Spleen (tissue), 13 donors: Measurements from ENCODE around the gene SNRPD1. TPM values are rescaled to one million over a fixed set of nuclear protein-coding genes. Genes with fewer than 3 reads are reported as not detected.

ENCODE experiments used
- DNase-seq: peaks from one replicate; pipeline ENCODE4 v3.0.0-alpha.2; 2020
- H3K27ac ChIP-seq, 8 donors: fragments of 200-600 bp; sonication (generic) in 7 of 8; 1 replicate in 4 of 8; 2 replicates in 4 of 8; pipeline versions ENCODE4 v1.5.0 to v1.8.0; 2016 to 2021; ENCODE audit warnings: inconsistent platforms in 4 of 8, mild to moderate bottlenecking in 4 of 8, moderate library complexity in 1 of 8
- H3K27me3 ChIP-seq, 7 donors: fragments of 200-600 bp; sonication (generic) in 6 of 7; replicated peaks in 1 of 7; 1 replicate in 4 of 7; 2 replicates in 3 of 7; pipeline versions ENCODE4 v1.5.0 to v1.8.0; 2016 to 2021; ENCODE audit warnings: inconsistent platforms in 3 of 7, mild to moderate bottlenecking in 1 of 7
- H3K36me3 ChIP-seq, 6 donors: fragments of 200-600 bp; sonication (generic) in 5 of 6; 1 replicate in 4 of 6; 2 replicates in 2 of 6; pipeline versions ENCODE4 v1.5.0 to v1.8.0; 2016 to 2021; ENCODE audit warnings: inconsistent platforms in 2 of 6
- H3K4me1 ChIP-seq, 6 donors: fragments of 200-600 bp; sonication (generic) in 5 of 6; 1 replicate in 3 of 6; 2 replicates in 3 of 6; pipeline versions ENCODE4 v1.5.0 to v1.8.0; 2016 to 2021; ENCODE audit warnings: inconsistent platforms in 3 of 6
- H3K4me3 ChIP-seq, 8 donors: fragments of 200-600 bp; sonication (generic) in 7 of 8; 1 replicate in 4 of 8; 2 replicates in 4 of 8; pipeline versions ENCODE4 v1.5.0 to v1.8.0; 2016 to 2021; ENCODE audit warnings: inconsistent platforms in 4 of 8, mild to moderate bottlenecking in 4 of 8, moderate library complexity in 2 of 8
- H3K9me3 ChIP-seq, 8 donors: fragments of 200-600 bp; sonication (generic) in 7 of 8; 1 replicate in 4 of 8; 2 replicates in 4 of 8; pipeline versions ENCODE4 v1.5.0 to v1.8.0; 2016 to 2021; ENCODE audit warnings: inconsistent platforms in 4 of 8
- CTCF ChIP-seq, 11 experiments: fragments of 200-600 bp in 7 of 11; fragments of 450-650 bp in 4 of 11; sonication (generic) in 4 of 11; IDR thresholded peaks in 8 of 11; conservative IDR thresholded peaks in 3 of 11; 1 replicate in 7 of 11; 2 replicates in 4 of 11; pipeline versions ENCODE4 v1.4.0 to v1.8.0; 2016 to 2021; ENCODE audit warnings: antibody characterized with exemption in 11 of 11, inconsistent platforms in 4 of 11, mild to moderate bottlenecking in 1 of 11
- POLR2A ChIP-seq, 3 donors: fragments of 450-650 bp; IDR thresholded peaks; one replicate each; pipeline ENCODE4 v1.5.1; 2017; ENCODE audit warnings: antibody characterized with exemption in 3 of 3, mild to moderate bottlenecking in 1 of 3
- POLR2AphosphoS5 ChIP-seq, 3 donors: sonication (generic); formaldehyde crosslinking; IDR thresholded peaks; one replicate each; pipeline ENCODE4 v1.5.1; 2017; ENCODE audit warnings: antibody characterized with exemption in 3 of 3
- WGBS, 5 donors: extraction: QIAGEN DNeasy Blood & Tissue Kit in 3 of 5; methylation state at CpG; one replicate each; pipeline versions ENCODE4 v1.1.5 to v1.1.7; 2013 to 2018; 5-methylcytosine and 5-hydroxymethylcytosine counted together
- intact Hi-C: fragments of 100-400 bp; cut with DNase I; formaldehyde crosslinking; loops from one replicate; pipeline ENCODE4 v1.15.0; 2023; ENCODE audit warnings: low total_unique reads
- long read RNA-seq, 2 donors: transcript quantifications; one replicate each; lab custom pipeline, GENCODE V29; 2026
- polyA plus RNA-seq, 3 donors: library from polyadenylated mRNA; stranded (reverse); fragments of 200-250 nt; gene quantifications; one replicate each; pipeline ENCODE4 v1.2.1, GENCODE V29; 2013
- total RNA-seq, 7 donors: library from RNA; depleted of rRNA in 3 of 7; stranded (reverse); fragments of >200 nt in 3 of 7; fragmentation: NEBNext Ultra II Directional in 4 of 7; extraction: Animal tissue kit (Norgen Biotek cat#: 25700) in 4 of 7; gene quantifications; one replicate each; pipeline versions ENCODE4 v1.1.0 to v1.2.1, GENCODE V29; 2016 to 2021
- donor health status: healthy with polysubstance abuse.
- donor health status: DM: no; HTN: no; CAD: no; lungs with moderate emphysema.
- donor health status: DM: no; HTN: no; CAD: no.
- donor health status: Bipolar disorder and iron deficiency.
- donor health status: healthy.
- donor health status: DM: no; HTN: no; CAD: no.
- donor health status: DM: yes; HTN: yes; CAD: no.

The SNRPD1 gene
- 10 to 100 TPM in 5 of 7 donors, 1 to 10 TPM in 2; 5.6 to 52.6 (median 28.7) TPM for total RNA-seq
- polyA plus RNA-seq = 10 to 100 TPM; 19.0 to 33.1 (median 27.0) TPM
- long read RNA-seq, donor 1, full-length matches to known transcripts = 80 of 95 reads
- long read RNA-seq, donor 1, partial matches to known transcripts = 15 of 95 reads
- long read RNA-seq, donor 1, other reads (novel, unspliced or antisense) = 0 of 95 reads
- long read RNA-seq, donor 2, full-length matches to known transcripts = 72 of 88 reads
- long read RNA-seq, donor 2, partial matches to known transcripts = 16 of 88 reads
- long read RNA-seq, donor 2, other reads (novel, unspliced or antisense) = 0 of 88 reads

GRCh38 chr18:21612125-21613039, at the start of gene SNRPD1:
TSS of gene SNRPD1 (plus strand) at chr18:21612314. CDS start at chr18:21612430, 116 bp downstream.
- 0 to 1% (median 1%) methylated on average over 39 to 59 of the region's 59 CpGs for WGBS, 5 donors
- Histone ChIP-seq H3K27ac (peak within 1 kb of the TSS; percentile 73 to 89 (median 86)), H3K36me3 (peaks cover 0 to 34% (median 4%) of the 10 kb centered on the region in 6 donors), H3K27me3 (no peaks in the 10 kb centered on the region), H3K9me3 (no peaks in the 10 kb centered on the region), H3K4me1 (peaks cover 9 to 51% (median 28%) of the 10 kb centered on the region in 6 donors), H3K4me3 (peak within 1 kb of the TSS; percentile 70 to 96 (median 88))
- peak; percentile 98 for DNase-seq
- TF ChIP-seq POLR2AphosphoS5 (IDR thresholded peaks at IDR 0.05) = peak; percentile 91 to 97 (median 93)
- TF ChIP-seq CTCF (IDR thresholded peaks at IDR 0.05 in 8 of 11, conservative IDR thresholded peaks at IDR 0.05 in 3 of 11) = peak; percentile 91 to 99 (median 97)
- TF ChIP-seq POLR2A (IDR thresholded peaks at IDR 0.05) = peak in 1 of 3 donors; percentile 7
- intact Hi-C loops = loop anchor here (10.0 kb wide), 1 partner anchor 132 kb away; the partner anchor contains the start of gene MIB1

- intact Hi-C loops = no loop called here
- H3K4me1 ChIP-seq = no peaks in the 10 kb centered on the region
- H3K4me3 ChIP-seq = no peak overlapping the region
- DNase-seq = no peak
- H3K27ac ChIP-seq = no peak overlapping the region
- no peaks in the 10 kb centered on the region for H3K27me3 ChIP-seq
- no peaks in the 10 kb centered on the region for H3K9me3 ChIP-seq
- peaks cover 2 to 100% (median 62%) of the 10 kb centered on the region in 6 donors for H3K36me3 ChIP-seq
- TF ChIP-seq POLR2AphosphoS5 (IDR thresholded peaks at IDR 0.05) (no peak), POLR2A (IDR thresholded peaks at IDR 0.05) (no peak), CTCF (IDR thresholded peaks at IDR 0.05 in 8 of 11, conservative IDR thresholded peaks at IDR 0.05 in 3 of 11) (no peak)
Measured at GRCh38 chr18:21571772-21572171, 40.3 kb upstream of the SNRPD1 start.

- Histone ChIP-seq H3K4me1 (no peaks in the 10 kb centered on the region), H3K9me3 (no peaks in the 10 kb centered on the region), H3K4me3 (no peak overlapping the region), H3K36me3 (peaks cover 2 to 96% (median 49%) of the 10 kb centered on the region in 6 donors), H3K27ac (no peak overlapping the region), H3K27me3 (no peaks in the 10 kb centered on the region)
- DNase-seq = no peak
- TF ChIP-seq POLR2AphosphoS5 (IDR thresholded peaks at IDR 0.05) (no peak), POLR2A (IDR thresholded peaks at IDR 0.05) (no peak), CTCF (IDR thresholded peaks at IDR 0.05 in 8 of 11, conservative IDR thresholded peaks at IDR 0.05 in 3 of 11) (no peak)
- intact Hi-C loops = no loop called here
- WGBS, 5 donors = 92 to 97% (median 96%) methylated on average over 4 of the region's 4 CpGs
Measured at GRCh38 chr18:21575656-21576055, 36.5 kb upstream of the SNRPD1 start.
